Measurements from ENCODE around the gene NUDT16L1. TPM values are rescaled to one million over a fixed set of nuclear protein-coding genes. Genes with fewer than 3 reads are reported as not detected.

Gene NUDT16L1
- total RNA-seq, 1 donor from 2014 or later: 21.1 TPM

DNA sequence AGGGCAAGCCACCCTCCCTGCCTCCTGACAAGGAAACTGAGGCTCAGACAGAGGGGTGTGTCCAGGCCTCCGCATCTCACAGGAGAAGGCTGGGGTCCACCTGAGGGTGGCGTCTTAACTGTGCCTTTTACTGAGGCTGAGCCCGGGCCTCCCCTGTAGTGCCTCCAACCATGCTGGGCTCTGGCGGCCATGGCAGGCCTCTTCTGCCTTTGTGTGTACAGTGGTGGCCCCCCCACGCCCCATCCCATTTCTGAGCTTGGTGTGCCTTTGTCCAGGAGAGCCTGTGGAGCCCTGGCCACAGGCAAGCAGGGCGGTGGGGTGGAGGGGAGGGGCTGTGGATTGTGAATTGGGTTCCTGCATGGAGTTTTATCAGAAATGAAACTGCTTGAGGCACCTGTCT, 37.6 kb upstream of the NUDT16L1 start:
- no peak for FAIRE-seq
- peaks cover 31% of the 10 kb centered on the region for H3K36me3 ChIP-seq (ENCODE audit: control insufficient read depth, insufficient read depth, low read length)
- no peak for DNase-seq (ENCODE audit: low read depth)

DNA sequence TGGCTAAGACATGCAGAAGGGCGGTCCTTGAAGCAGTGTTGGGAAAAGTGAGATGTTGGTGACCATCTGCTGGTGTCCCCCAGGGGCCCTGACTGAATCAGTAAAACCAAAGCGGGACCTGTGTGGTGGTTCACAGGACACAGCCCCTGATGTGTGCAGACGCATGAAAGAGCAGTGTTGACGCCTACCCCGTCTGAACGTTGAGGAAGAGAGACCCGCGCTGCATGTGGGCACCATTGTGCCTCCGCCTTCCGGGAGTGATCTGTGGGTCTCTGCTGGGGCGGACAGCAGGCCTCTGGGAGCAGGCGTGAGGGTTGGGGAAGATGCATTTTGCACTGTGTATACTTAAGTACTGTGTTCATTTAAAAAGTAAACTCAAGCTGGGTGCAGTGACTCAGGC, 37.1 kb upstream of the NUDT16L1 start:
- no peaks in the 10 kb centered on the region for H3K27me3 ChIP-seq (ENCODE audit: control insufficient read depth, insufficient read depth, low read length)
- peaks cover 28% of the 10 kb centered on the region for H3K36me3 ChIP-seq (ENCODE audit: control insufficient read depth, insufficient read depth, low read length)
- DNase-seq (ENCODE audit: low read depth) (no peak), FAIRE-seq (no peak)
- TF ChIP-seq, protein P1, sequence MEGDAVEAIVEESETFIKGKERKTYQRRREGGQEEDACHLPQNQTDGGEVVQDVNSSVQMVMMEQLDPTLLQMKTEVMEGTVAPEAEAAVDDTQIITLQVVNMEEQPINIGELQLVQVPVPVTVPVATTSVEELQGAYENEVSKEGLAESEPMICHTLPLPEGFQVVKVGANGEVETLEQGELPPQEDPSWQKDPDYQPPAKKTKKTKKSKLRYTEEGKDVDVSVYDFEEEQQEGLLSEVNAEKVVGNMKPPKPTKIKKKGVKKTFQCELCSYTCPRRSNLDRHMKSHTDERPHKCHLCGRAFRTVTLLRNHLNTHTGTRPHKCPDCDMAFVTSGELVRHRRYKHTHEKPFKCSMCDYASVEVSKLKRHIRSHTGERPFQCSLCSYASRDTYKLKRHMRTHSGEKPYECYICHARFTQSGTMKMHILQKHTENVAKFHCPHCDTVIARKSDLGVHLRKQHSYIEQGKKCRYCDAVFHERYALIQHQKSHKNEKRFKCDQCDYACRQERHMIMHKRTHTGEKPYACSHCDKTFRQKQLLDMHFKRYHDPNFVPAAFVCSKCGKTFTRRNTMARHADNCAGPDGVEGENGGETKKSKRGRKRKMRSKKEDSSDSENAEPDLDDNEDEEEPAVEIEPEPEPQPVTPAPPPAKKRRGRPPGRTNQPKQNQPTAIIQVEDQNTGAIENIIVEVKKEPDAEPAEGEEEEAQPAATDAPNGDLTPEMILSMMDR (IDR thresholded peaks at IDR 0.05; ENCODE audit: insufficient read depth, low read length, severe bottlenecking): no peak
- H3K4me3 ChIP-seq (ENCODE audit: low read depth, low read length): no peak overlapping the region

More for the DNA sequence above, 37.6 kb upstream of the NUDT16L1 start:
- Histone ChIP-seq H3K27me3 (ENCODE audit: control insufficient read depth, insufficient read depth, low read length) (no peaks in the 10 kb centered on the region), H3K4me3 (ENCODE audit: low read depth, low read length) (no peak overlapping the region)
- TF ChIP-seq, protein P1 (IDR thresholded peaks at IDR 0.05; ENCODE audit: insufficient read depth, low read length, severe bottlenecking): no peak

DNA sequence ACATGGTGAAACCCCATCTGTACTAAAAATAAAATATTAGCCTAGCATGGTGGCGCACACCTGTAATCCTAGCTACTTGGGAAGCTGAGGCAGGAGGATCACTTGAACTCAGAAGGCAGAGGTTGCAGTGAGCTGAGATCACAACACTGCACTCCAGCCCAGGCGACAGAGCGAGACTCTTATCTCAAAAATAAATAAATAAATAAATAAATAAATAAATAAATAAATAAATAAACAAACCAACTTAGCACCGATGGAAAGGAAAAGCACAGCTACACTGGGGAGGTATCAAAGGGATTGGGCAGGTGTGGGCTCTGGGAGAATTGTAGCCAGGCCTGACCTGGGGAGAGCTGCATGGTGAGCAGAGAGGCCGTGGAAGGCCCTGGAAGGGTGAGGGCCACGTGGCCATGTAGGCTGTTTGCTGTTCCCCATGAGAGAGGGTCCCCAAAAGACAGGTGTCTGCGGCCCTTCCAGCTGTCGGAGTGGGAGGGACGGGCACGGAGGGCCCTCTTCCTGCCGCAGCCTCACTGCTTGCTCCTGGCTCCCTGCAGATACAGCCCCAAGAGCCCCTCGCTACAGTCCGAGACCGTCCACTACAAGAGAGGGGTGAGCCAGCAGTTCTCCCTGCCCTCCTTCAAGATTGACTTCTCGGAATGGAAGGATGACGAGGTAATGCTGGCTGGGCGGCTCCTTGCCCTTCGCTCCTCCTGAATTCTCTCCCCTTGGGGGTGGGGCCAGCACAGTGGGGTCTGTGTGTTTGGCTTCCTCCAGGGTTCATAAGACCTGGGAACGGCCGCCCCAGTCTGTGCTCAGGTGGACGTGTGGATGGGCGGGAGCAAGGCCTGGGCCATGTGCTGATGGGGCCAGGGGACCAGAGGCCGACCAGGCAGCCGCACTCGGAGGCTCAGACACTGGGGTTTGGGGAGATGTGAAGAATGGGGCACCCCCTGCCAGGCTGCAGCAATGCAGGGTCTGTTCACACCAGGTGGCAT, 36.4 kb upstream of the NUDT16L1 start:
- no peak overlapping the region for H3K4me3 ChIP-seq (ENCODE audit: low read depth, low read length)
- DNase-seq (ENCODE audit: low read depth) (no peak), FAIRE-seq (no peak)
- no peaks in the 10 kb centered on the region for H3K27me3 ChIP-seq (ENCODE audit: control insufficient read depth, insufficient read depth, low read length)
- TF ChIP-seq, protein P1 (IDR thresholded peaks at IDR 0.05; ENCODE audit: insufficient read depth, low read length, severe bottlenecking): no peak
- H3K36me3 ChIP-seq (ENCODE audit: control insufficient read depth, insufficient read depth, low read length): peaks cover 22% of the 10 kb centered on the region

DNA sequence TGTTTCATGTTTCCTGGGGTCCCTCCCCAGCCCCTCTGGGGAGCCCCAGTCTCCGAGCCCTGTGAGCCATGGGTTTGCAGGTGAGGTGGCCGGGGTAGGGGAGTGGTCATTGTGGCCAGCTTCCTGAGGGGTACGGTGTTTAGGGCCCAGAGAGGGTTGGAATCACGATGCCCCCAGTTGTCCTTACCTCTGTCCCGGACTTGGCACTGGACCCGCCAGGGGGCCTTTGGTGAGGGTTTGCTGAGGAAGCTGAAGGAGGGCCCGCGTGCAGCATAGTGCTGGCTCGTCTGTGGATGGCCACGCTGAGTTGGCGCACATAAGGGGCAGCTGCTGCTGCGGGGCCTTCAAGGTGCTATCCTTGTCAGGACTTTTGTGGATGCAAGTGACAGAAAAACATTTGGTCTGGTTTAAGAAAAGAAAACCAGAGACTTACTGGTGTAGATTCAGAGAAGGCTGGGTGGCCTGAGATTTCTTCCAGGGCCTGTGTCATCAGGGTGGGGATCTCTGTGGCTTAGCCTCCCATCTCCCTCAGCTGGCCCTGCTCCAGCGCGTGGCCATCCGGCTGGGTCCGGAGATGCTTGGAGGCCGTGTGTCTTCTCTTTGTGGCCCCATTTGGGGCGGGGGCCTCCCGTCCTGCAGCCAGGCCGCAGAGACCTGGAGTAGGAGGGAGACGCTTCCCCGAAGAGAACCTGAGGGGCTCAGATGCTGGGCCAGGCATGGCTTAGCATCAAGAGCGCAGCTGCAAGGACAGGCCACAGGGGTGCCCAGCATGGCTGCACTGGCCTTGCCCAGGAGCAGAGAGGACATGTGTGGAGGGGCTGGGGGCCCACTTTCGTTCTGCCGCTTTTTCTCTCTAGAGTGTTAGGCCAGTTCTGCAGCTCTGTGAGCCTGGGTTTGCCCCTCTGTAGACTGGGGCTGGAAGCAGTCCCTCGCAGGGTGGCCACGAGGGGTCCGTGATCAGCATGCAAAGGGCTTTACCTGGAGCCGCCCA, 33.7 kb upstream of the NUDT16L1 start:
- TF ChIP-seq, protein P1 (IDR thresholded peaks at IDR 0.05; ENCODE audit: insufficient read depth, low read length, severe bottlenecking): no peak
- no peak for DNase-seq (ENCODE audit: low read depth)
- Histone ChIP-seq H3K27me3 (ENCODE audit: control insufficient read depth, insufficient read depth, low read length) (no peaks in the 10 kb centered on the region), H3K36me3 (ENCODE audit: control insufficient read depth, insufficient read depth, low read length) (peaks cover 13% of the 10 kb centered on the region), H3K4me3 (ENCODE audit: low read depth, low read length) (no peak overlapping the region)
- no peak for FAIRE-seq

DNA sequence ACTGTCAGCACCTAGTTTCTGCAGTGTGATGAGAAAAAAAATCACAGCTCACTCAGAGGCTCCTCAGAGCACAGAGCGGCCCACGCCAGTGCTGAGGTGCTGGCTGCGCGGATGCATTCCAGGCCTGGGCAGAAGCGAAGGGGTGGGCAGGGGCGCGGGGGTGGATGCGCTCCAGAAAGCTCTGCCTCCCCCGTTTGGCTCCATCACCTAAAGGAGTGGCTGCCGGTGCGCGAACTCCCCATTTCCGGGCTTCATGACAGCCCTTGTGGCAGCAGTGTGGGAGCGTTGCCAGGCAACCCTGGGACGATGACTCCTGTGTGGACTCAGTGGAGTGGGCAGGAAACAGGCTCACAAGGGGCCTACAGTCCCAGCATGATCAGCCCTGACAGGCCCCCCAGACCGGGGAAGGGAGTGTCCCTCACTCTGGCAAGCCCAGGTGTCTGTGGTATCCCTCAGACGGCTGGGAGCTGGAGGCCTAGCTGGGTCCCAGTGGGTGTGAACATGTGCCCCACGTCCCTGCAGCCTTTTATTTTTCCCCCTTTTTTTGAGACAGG, 32.8 kb upstream of the NUDT16L1 start:
- DNase-seq (ENCODE audit: low read depth) (peak; percentile 82), FAIRE-seq (no peak)
- TF ChIP-seq, protein P1 (IDR thresholded peaks at IDR 0.05; ENCODE audit: insufficient read depth, low read length, severe bottlenecking): no peak
- Histone ChIP-seq H3K4me3 (ENCODE audit: low read depth, low read length) (no peak overlapping the region), H3K27me3 (ENCODE audit: control insufficient read depth, insufficient read depth, low read length) (no peaks in the 10 kb centered on the region), H3K36me3 (ENCODE audit: control insufficient read depth, insufficient read depth, low read length) (peaks cover 10% of the 10 kb centered on the region)
